Upper lobe of left lung (tissue), 6 donors: Measurements from ENCODE around the gene KRTAP3-3. TPM values are rescaled to one million over a fixed set of nuclear protein-coding genes. Genes with fewer than 3 reads are reported as not detected.
"Not testable (repeated sequence)": the region's sequence is repeated elsewhere in the genome, so short reads cannot be mapped to it uniquely, and the experiment has no call there.

Source experiments
- ATAC-seq, 2 donors: fragments of 200-7000 bp; cut with Tn5 transposase; one replicate each; pipeline ENCODE4 v1.9.1; 2022; ENCODE audit warnings: mild to moderate bottlenecking in 2 of 2, moderate library complexity in 2 of 2; ENCODE audit not compliant: low FRiP score in 2 of 2
- DNase-seq, 2 donors: peaks; one replicate each; pipeline ENCODE4 v3.0.0-alpha.2; 2019 to 2020
- H3K27ac ChIP-seq, 4 donors: fragments of 200-600 bp; sonication (generic); one replicate each; pipeline ENCODE4 v1.5.1; 2016 to 2019
- H3K27me3 ChIP-seq, 4 donors: fragments of 200-600 bp; sonication (generic); one replicate each; pipeline ENCODE4 v1.5.1; 2017 to 2019
- H3K36me3 ChIP-seq, 4 donors: fragments of 200-600 bp; sonication (generic); one replicate each; pipeline ENCODE4 v1.5.1; 2016 to 2019
- H3K4me1 ChIP-seq, 4 donors: fragments of 200-600 bp; sonication (generic); one replicate each; pipeline ENCODE4 v1.5.1; 2018 to 2019
- H3K4me3 ChIP-seq, 4 donors: fragments of 200-600 bp; sonication (generic); one replicate each; pipeline ENCODE4 v1.5.1; 2017 to 2019; ENCODE audit warnings: mild to moderate bottlenecking in 2 of 4, moderate library complexity in 1 of 4
- H3K9me3 ChIP-seq, 4 donors: fragments of 200-600 bp; sonication (generic); one replicate each; pipeline ENCODE4 v1.5.1; 2018 to 2019
- CTCF ChIP-seq, 6 experiments: fragments of 450-650 bp in 4 of 6; fragments of 200-600 bp in 2 of 6; sonication (generic) in 2 of 6; IDR thresholded peaks; one replicate each; pipeline ENCODE4 v1.5.1; 2016 to 2019; ENCODE audit warnings: antibody characterized with exemption in 6 of 6
- EP300 ChIP-seq, 4 donors: sonication (generic); formaldehyde crosslinking; IDR thresholded peaks; one replicate each; pipeline ENCODE4 v1.5.1; 2017; ENCODE audit warnings: antibody characterized with exemption in 4 of 4, control low read depth in 2 of 4
- POLR2A ChIP-seq, 4 donors: fragments of 450-650 bp; IDR thresholded peaks; one replicate each; pipeline ENCODE4 v1.5.1; 2016 to 2017; ENCODE audit warnings: antibody characterized with exemption in 4 of 4, mild to moderate bottlenecking in 2 of 4
- POLR2AphosphoS5 ChIP-seq, 2 donors: sonication (generic); formaldehyde crosslinking; IDR thresholded peaks; one replicate each; pipeline ENCODE4 v1.5.1; 2017; ENCODE audit warnings: antibody characterized with exemption in 2 of 2
- WGBS, 2 donors: methylation state at CpG; one replicate each; pipeline ENCODE4 v1.1.5; 2017 to 2018; 5-methylcytosine and 5-hydroxymethylcytosine counted together
- total RNA-seq, 6 donors: library from RNA; depleted of rRNA in 4 of 6; stranded (reverse); fragments of >200 nt in 4 of 6; gene quantifications; one replicate each; pipeline versions ENCODE4 v1.1.0 to v1.2.1, GENCODE V29; 2016 to 2021
- donor health status: DM: no; HTN: no; CAD: no; lungs with moderate emphysema.
- donor health status: DM: no; HTN: yes; CAD: no; lungs with severe emphysema.

Gene KRTAP3-3
- total RNA-seq, 6 donors from 2014 or later, result not detected

GRCh38 chr17:41001795-41002194 is 7.8 kb upstream of the KRTAP3-3 start:
- H3K27me3 ChIP-seq, result no peaks in the 10 kb centered on the region
- no peaks in the 10 kb centered on the region for H3K36me3 ChIP-seq
- no peak overlapping the region for H3K4me3 ChIP-seq
- ATAC-seq, result no peak
- DNase-seq, result no peak
- H3K27ac ChIP-seq, result no peak overlapping the region
- WGBS, 2 donors, result 86 to 87% methylated on average over 4 of the region's 4 CpGs
- TF ChIP-seq POLR2A (IDR thresholded peaks at IDR 0.05), result no peak
- TF ChIP-seq POLR2AphosphoS5 (IDR thresholded peaks at IDR 0.05), result no peak
- no peak for TF ChIP-seq EP300 (IDR thresholded peaks at IDR 0.05)
- TF ChIP-seq CTCF (IDR thresholded peaks at IDR 0.05), result no peak
- no peaks in the 10 kb centered on the region for H3K4me1 ChIP-seq
- H3K9me3 ChIP-seq, result no peaks in the 10 kb centered on the region

GRCh38 chr17:40999563-40999962 is 5.6 kb upstream of the KRTAP3-3 start, which contains the start of gene KRTAP3-2:
Gene KRTAP3-2 (minus strand): TSS chr17:40999906. CDS start chr17:40999853, 53 bp downstream.
- WGBS, 2 donors, result 73 to 90% methylated on average over 2 to 6 of the region's 6 CpGs
- not testable (repeated sequence) for ATAC-seq, H3K27me3 ChIP-seq, H3K36me3 ChIP-seq, H3K9me3 ChIP-seq, H3K4me3 ChIP-seq, H3K27ac ChIP-seq, H3K4me1 ChIP-seq
- DNase-seq, result peak in 1 of 2 donors; percentile 10

- ATAC-seq, result no peak
- 70 to 75% methylated on average over 2 of the region's 2 CpGs for WGBS, 2 donors
- H3K4me1 ChIP-seq, result no peaks in the 10 kb centered on the region
- no peaks in the 10 kb centered on the region for H3K9me3 ChIP-seq
- TF ChIP-seq CTCF (IDR thresholded peaks at IDR 0.05) (no peak), POLR2AphosphoS5 (IDR thresholded peaks at IDR 0.05) (no peak), EP300 (IDR thresholded peaks at IDR 0.05) (no peak), POLR2A (IDR thresholded peaks at IDR 0.05) (no peak)
- DNase-seq, result no peak
- H3K27me3 ChIP-seq, result no peaks in the 10 kb centered on the region
- H3K36me3 ChIP-seq, result no peaks in the 10 kb centered on the region
- H3K4me3 ChIP-seq, result no peak overlapping the region
- no peak overlapping the region for H3K27ac ChIP-seq
Measured at GRCh38 chr17:40997361-40997760, 3.4 kb upstream of the KRTAP3-3 start.

GRCh38 chr17:40996829-40997228 is 2.9 kb upstream of the KRTAP3-3 start:
- no peak overlapping the region for H3K27ac ChIP-seq
- no peak for TF ChIP-seq POLR2A (IDR thresholded peaks at IDR 0.05)
- TF ChIP-seq CTCF (IDR thresholded peaks at IDR 0.05), result no peak
- TF ChIP-seq POLR2AphosphoS5 (IDR thresholded peaks at IDR 0.05), result no peak
- TF ChIP-seq EP300 (IDR thresholded peaks at IDR 0.05), result no peak
- no peaks in the 10 kb centered on the region for H3K27me3 ChIP-seq
- no peak overlapping the region for H3K4me3 ChIP-seq
- ATAC-seq (no peak), DNase-seq (no peak)
- 82 to 83% methylated on average over 4 of the region's 4 CpGs for whole genome bisulfite sequencing, 2 donors
- no peaks in the 10 kb centered on the region for H3K9me3 ChIP-seq
- H3K4me1 ChIP-seq, result no peaks in the 10 kb centered on the region
- no peaks in the 10 kb centered on the region for H3K36me3 ChIP-seq

- no peaks in the 10 kb centered on the region for H3K9me3 ChIP-seq
- whole genome bisulfite sequencing, 2 donors, result 74 to 87% methylated on average over 1 of the region's 1 CpG
- no peak for DNase-seq
- no peaks in the 10 kb centered on the region for H3K4me1 ChIP-seq
- TF ChIP-seq POLR2A (IDR thresholded peaks at IDR 0.05) (no peak), CTCF (IDR thresholded peaks at IDR 0.05) (no peak), POLR2AphosphoS5 (IDR thresholded peaks at IDR 0.05) (no peak), EP300 (IDR thresholded peaks at IDR 0.05) (no peak)
- H3K4me3 ChIP-seq, result no peak overlapping the region
- no peak overlapping the region for H3K27ac ChIP-seq
- no peak for ATAC-seq
- H3K27me3 ChIP-seq, result no peaks in the 10 kb centered on the region
- no peaks in the 10 kb centered on the region for H3K36me3 ChIP-seq
Measured at GRCh38 chr17:40995116-40995515, 1.2 kb upstream of the KRTAP3-3 start.
